Activated CD8-positive, alpha-beta T cell treated with anti-CD3 and anti-CD28 coated beads for 36 hours (primary cell): ENCODE data around the gene FAM3C. TPM values are rescaled to one million over a fixed set of nuclear protein-coding genes. Genes with fewer than 3 reads are reported as not detected.

ENCODE experiments used
- ATAC-seq: fragments of 200-7000 bp; cut with Tn5 transposase; one replicate; pipeline ENCODE4 v1.10.0; 2021; ENCODE audit warnings: mild to moderate bottlenecking, moderate library complexity
- CTCF ChIA-PET: fragments of 350-600 bp; sonication (Branson Sonifier 250); formaldehyde crosslinking; loops from one replicate; lab custom pipeline; 2021; ENCODE audit warnings: antibody characterized with exemption; lab: Charles Lee
- POLR2A ChIA-PET: fragments of 350-600 bp; sonication (Branson Sonifier 250); formaldehyde crosslinking; loops from one replicate; lab custom pipeline; 2021; ENCODE audit warnings: antibody characterized with exemption; lab: Charles Lee
- DNase-seq: peaks from one replicate; pipeline ENCODE4 v3.0.0-alpha.2; 2020
- H3K27ac Mint-ChIP-seq: one replicate; pipeline ENCODE4 v1.8.0; 2021; ENCODE audit warnings: mild to moderate bottlenecking, mixed read lengths
- H3K27me3 Mint-ChIP-seq: one replicate; pipeline ENCODE4 v1.8.0; 2021; ENCODE audit warnings: mixed read lengths
- H3K36me3 Mint-ChIP-seq: one replicate; pipeline ENCODE4 v1.8.0; 2021; ENCODE audit warnings: low read depth, mixed read lengths
- H3K4me1 Mint-ChIP-seq: one replicate; pipeline ENCODE4 v1.8.0; 2021; ENCODE audit warnings: low read depth, mixed read lengths
- H3K4me3 Mint-ChIP-seq: one replicate; pipeline ENCODE4 v1.8.0; 2021; ENCODE audit warnings: mild to moderate bottlenecking, moderate library complexity, mixed read lengths
- H3K9me3 Mint-ChIP-seq: one replicate; pipeline ENCODE4 v1.8.0; 2021; ENCODE audit warnings: mixed read lengths
- intact Hi-C: fragments of 100-400 bp; cut with micrococcal nuclease; formaldehyde crosslinking; loops from one replicate; pipeline ENCODE4 v1.10.0; 2022
- total RNA-seq, 2 experiments: library from RNA; stranded (reverse); gene quantifications; one replicate each; pipeline ENCODE4 v1.2.3, GENCODE V29; 2021
- TF ChIP-seq, protein P1 (sequence below): fragments of 200-600 bp; IDR thresholded peaks from one replicate; pipeline ENCODE4 v1.8.0; 2022; ENCODE audit warnings: antibody characterized with exemption, mild to moderate bottlenecking

The FAM3C gene
- total RNA-seq, 2 experiments from 2014 or later, result 18.6 to 19.1 TPM

DNA sequence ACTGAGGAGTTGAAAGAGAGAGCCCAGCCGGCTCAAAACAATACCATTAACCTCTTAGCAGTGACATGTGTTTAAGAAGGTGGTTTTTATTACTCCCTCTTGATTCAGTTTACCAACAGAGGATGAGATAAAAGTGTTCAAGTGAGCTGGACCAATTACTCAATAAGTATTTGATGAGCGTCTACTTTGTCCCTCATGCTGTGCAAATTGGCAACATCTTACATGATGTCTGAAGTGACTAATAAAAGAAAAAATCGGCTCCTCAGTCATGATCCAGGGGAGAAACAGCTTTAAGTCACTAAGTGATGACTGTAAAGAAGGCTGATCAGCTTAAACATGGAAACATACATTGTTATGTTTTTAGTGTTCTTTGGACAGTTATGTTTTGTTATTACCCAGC is 59.5 kb downstream of the FAM3C start:
- no peaks in the 10 kb centered on the region for H3K4me1 Mint-ChIP-seq
- CTCF ChIA-PET, result no interaction called here

DNA sequence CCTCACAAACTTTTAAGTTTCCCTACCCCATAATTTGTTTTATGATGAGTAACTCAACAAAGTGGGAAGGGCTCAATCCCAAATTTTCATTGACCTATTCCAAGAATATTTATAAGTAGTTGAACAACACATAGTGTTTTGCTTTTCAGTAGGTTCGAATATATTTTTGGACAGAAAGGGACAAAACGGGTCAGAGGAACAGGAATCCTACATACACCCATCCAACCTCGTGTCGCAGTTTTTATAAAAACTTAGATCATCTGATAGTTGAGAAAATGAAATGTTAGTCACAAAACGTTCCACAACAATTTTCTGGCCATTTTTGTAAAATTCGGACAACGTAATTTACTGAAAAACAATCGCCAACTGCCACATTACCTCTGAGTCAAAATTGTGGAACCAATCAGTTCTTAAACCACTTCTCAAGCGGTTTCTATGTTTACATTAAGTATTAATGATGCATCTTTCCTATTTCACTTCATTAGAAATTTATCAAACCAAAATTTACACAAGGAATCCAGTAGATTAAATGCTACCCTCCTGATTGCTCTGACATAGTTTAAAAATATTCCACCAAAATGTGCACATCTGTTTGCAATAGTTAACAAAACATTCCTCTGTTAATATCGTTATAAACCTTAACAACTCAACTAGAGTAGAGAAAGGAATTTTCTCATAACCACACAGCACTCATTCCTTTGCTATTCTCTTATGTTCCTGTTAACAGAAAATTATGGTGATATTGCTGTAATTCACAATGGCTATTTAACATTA is 61.0 kb downstream of the FAM3C start:
- no peak for DNase-seq
- TF ChIP-seq, protein P1, sequence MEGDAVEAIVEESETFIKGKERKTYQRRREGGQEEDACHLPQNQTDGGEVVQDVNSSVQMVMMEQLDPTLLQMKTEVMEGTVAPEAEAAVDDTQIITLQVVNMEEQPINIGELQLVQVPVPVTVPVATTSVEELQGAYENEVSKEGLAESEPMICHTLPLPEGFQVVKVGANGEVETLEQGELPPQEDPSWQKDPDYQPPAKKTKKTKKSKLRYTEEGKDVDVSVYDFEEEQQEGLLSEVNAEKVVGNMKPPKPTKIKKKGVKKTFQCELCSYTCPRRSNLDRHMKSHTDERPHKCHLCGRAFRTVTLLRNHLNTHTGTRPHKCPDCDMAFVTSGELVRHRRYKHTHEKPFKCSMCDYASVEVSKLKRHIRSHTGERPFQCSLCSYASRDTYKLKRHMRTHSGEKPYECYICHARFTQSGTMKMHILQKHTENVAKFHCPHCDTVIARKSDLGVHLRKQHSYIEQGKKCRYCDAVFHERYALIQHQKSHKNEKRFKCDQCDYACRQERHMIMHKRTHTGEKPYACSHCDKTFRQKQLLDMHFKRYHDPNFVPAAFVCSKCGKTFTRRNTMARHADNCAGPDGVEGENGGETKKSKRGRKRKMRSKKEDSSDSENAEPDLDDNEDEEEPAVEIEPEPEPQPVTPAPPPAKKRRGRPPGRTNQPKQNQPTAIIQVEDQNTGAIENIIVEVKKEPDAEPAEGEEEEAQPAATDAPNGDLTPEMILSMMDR, result no peak
- Mint-ChIP-seq H3K4me3 (no peak overlapping the region), H3K4me1 (peaks cover 5% of the 10 kb centered on the region), H3K27me3 (peaks cover 22% of the 10 kb centered on the region), H3K36me3 (peaks cover 5% of the 10 kb centered on the region), H3K27ac (no peak overlapping the region), H3K9me3 (no peaks in the 10 kb centered on the region)
- ChIA-PET CTCF (no interaction called here), POLR2A (no interaction called here)
- intact Hi-C loops, result no loop called here
- no peak for ATAC-seq

More for the DNA sequence above, 59.5 kb downstream of the FAM3C start:
- ATAC-seq (no peak), DNase-seq (no peak)
- H3K27ac Mint-ChIP-seq, result no peak overlapping the region
- H3K9me3 Mint-ChIP-seq, result no peaks in the 10 kb centered on the region
- peaks cover 5% of the 10 kb centered on the region for H3K36me3 Mint-ChIP-seq
- H3K27me3 Mint-ChIP-seq, result peaks cover 12% of the 10 kb centered on the region
- POLR2A ChIA-PET, result no interaction called here
- TF ChIP-seq, protein P1, result no peak
- intact Hi-C loops, result no loop called here
- no peak overlapping the region for H3K4me3 Mint-ChIP-seq

DNA sequence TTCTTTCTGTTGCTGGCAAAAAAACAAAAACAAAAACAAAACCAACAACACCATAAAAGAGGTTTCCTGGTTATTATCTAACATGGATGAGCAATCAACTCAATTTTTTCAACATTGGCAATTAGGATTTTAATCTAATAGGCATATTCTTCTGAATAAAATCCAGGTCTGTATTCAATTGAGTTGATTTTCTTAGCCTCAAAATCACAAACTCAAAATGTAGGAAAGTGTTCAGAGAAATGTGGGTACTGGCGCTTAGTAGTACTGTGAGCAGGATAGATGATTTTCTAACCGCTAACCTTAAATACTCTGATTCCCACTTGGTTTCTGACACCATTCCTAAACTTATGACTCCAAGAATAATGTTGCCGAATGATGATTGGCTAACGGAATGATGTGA is 61.7 kb downstream of the FAM3C start:
- intact Hi-C loops, result no loop called here
- H3K27ac Mint-ChIP-seq, result no peak overlapping the region
- H3K4me1 Mint-ChIP-seq, result peaks cover 6% of the 10 kb centered on the region
- peaks cover 29% of the 10 kb centered on the region for H3K27me3 Mint-ChIP-seq
- ATAC-seq, result no peak
- H3K36me3 Mint-ChIP-seq, result peaks cover 5% of the 10 kb centered on the region
- TF ChIP-seq, protein P1, result no peak
- no peak for DNase-seq
- H3K9me3 Mint-ChIP-seq, result no peaks in the 10 kb centered on the region
- POLR2A ChIA-PET, result no interaction called here
- CTCF ChIA-PET, result no interaction called here
- no peak overlapping the region for H3K4me3 Mint-ChIP-seq

DNA sequence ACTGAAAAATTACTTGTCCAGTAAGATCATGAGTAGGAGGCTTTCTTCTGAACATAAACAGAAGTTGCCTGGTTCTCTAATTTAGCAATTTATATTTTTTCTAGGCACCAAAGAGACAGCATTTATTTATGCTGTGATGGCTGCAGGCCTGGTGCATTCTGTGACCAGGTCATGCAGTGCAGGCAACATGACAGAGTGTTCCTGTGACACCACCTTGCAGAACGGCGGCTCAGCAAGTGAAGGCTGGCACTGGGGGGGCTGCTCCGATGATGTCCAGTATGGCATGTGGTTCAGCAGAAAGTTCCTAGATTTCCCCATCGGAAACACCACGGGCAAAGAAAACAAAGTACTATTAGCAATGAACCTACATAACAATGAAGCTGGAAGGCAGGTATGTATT is 64.5 kb downstream of the FAM3C start:
- H3K4me1 Mint-ChIP-seq, result peaks cover 18% of the 10 kb centered on the region
- no peaks in the 10 kb centered on the region for H3K36me3 Mint-ChIP-seq
- H3K27me3 Mint-ChIP-seq, result peaks cover 48% of the 10 kb centered on the region
- intact Hi-C loops, result no loop called here
- ATAC-seq (no peak), DNase-seq (no peak)
- no peak overlapping the region for H3K4me3 Mint-ChIP-seq
- H3K9me3 Mint-ChIP-seq, result no peaks in the 10 kb centered on the region
- CTCF ChIA-PET, result no interaction called here
- no peak overlapping the region for H3K27ac Mint-ChIP-seq
- POLR2A ChIA-PET, result no interaction called here
- TF ChIP-seq, protein P1, result no peak

DNA sequence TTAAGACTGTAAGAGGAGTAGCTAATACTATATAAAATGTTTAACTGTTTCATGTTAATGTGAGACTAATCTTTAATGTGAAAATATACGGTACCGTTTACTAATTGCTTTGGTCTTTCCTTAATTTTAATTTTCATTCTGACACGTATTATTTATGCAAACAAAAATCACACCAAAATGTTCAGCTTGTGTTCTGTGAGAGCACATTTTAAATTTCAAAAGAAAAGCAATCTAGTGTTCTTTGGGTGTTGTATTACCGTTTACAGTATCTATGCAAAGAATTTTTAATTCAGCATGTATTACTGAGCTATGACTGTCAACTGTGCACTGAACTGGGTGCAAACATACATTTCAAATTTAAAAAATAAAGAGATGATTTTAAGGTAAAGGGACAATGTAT is 65.1 kb downstream of the FAM3C start:
- Mint-ChIP-seq H3K4me3 (no peak overlapping the region), H3K27me3 (peaks cover 48% of the 10 kb centered on the region), H3K27ac (no peak overlapping the region), H3K4me1 (peaks cover 18% of the 10 kb centered on the region), H3K36me3 (no peaks in the 10 kb centered on the region), H3K9me3 (no peaks in the 10 kb centered on the region)
- no peak for DNase-seq
- TF ChIP-seq, protein P1, result no peak
- ChIA-PET CTCF (interaction anchor here (2.3 kb wide), 1 partner anchor 216 kb away, joined by 9 read pairs; no protein-coding TSS in a partner anchor), POLR2A (no interaction called here)
- intact Hi-C loops, result no loop called here
- ATAC-seq, result no peak
